Activated naive CD4-positive, alpha-beta T cell treated with anti-CD3 and anti-CD28 coated beads, Interleukin-2, amount 50 U/mL, for 72 hours (primary cell): ENCODE measurements around the gene RFX8. TPM values are rescaled to one million over a fixed set of nuclear protein-coding genes. Genes with fewer than 3 reads are reported as not detected.

Experiments
- ATAC-seq, 2 donors: fragments of 150-1000 bp; cut with Tn5 transposase; 2 replicates each; pipeline ENCODE4 v1.10.0; 2021; ENCODE audit warnings: mild to moderate bottlenecking in 2 of 2, moderate library complexity in 2 of 2
- DNase-seq, 2 donors: peaks; one replicate each; pipeline ENCODE4 v3.0.0; 2021 to 2022; ENCODE audit warnings: low spot score in 2 of 2
- H3K27ac Mint-ChIP-seq, 2 donors: one replicate each; pipeline ENCODE4 v1.8.0; 2022; ENCODE audit warnings: mild to moderate bottlenecking in 2 of 2, mixed read lengths in 2 of 2
- H3K36me3 Mint-ChIP-seq, 2 donors: one replicate each; pipeline ENCODE4 v1.8.0; 2022; ENCODE audit warnings: mixed read lengths in 2 of 2
- H3K9me3 Mint-ChIP-seq, 2 donors: one replicate each; pipeline ENCODE4 v1.8.0; 2022; ENCODE audit warnings: mixed read lengths in 2 of 2
- total RNA-seq, 2 donors: library from RNA; stranded (reverse); gene quantifications; one replicate each; pipeline ENCODE4 v1.2.3, GENCODE V29; 2022

RFX8 gene
- total RNA-seq, 2 donors from 2014 or later, result 0.76 to 1.9 TPM

DNA sequence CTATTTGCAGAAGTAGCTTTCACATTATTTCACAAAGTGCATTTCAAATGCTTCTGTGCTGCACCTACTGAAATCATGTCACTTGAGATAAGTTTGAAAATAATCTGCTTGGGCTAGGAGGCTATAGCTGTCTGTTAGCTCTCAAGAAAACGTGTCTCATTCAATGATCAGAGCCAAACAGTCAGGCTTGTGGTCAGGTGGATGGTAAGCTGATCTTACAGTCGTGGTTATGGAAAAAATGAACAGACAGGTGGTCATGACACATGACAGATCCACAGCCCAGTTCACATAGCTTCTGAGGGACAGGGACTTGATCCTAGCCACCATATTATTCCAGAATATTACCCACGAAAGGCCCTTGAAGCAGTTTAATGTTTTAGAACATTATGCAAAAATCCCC lies 26.5 kb upstream of the RFX8 start:
- DNase-seq (no peak), ATAC-seq (peak; percentile 88 to 97)
- Mint-ChIP-seq H3K36me3 (no peaks in the 10 kb centered on the region), H3K9me3 (no peaks in the 10 kb centered on the region), H3K27ac (peak overlapping the region in 1 of 2 donors; percentile 3)

DNA sequence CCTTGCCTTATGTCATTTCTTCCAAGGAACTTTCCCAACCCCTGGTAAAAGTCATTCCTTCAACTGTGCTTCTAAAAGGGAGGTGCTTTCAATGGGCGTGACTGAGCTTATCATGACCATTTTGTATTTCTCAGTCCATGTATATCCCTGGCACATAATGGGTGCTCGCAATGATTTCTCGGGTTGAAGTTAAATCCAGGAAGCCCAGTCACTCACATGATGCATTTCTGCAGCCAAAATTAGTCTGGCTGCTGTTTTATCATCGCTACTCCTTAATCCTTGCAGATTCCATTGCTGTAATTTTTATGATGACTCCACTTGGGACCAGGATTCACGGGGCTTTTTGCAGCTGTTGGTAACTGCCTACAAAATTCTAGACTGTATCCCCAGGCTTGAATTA lies 25.9 kb upstream of the RFX8 start:
- Mint-ChIP-seq H3K27ac (no peak overlapping the region), H3K36me3 (no peaks in the 10 kb centered on the region), H3K9me3 (no peaks in the 10 kb centered on the region)
- no peak for ATAC-seq
- DNase-seq, result no peak

DNA sequence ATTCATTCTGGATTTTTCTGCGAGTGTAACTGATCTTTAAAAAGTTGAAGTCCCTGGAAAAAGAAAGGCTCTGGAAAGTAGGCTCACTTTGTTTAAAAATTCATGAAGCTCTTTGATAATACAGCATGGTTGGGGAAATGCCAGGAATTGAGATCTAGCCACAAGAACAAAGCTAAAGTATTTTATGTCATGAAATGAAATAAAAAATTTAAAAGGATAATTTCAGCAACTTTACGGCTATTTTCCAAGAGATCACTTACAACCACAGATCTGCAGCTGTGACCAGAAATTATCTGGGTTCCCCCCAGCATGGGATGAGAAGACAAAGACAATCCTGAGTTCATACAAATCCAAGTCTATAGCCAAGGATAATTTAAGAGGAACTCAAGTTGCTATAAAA lies 25.3 kb upstream of the RFX8 start:
- H3K36me3 Mint-ChIP-seq, result no peaks in the 10 kb centered on the region

DNA sequence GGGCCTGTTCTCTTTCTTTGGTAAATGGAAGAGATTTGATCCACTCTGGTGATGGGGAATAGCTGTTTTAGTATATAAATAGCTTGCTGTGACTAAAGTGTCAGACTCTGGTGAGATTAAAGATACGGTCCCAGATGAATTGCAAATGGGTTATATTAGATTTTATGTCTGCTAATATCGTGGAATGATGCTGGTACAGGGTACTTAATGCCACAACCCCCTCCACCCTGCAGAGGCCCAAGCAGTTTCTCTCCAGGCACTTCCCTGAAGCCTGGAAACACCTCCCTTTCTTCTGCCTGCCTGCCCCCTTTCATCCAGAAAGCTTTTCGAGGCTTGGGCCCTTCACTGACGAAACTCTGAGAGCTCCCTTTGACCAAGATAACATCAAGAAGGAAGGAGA lies 21.4 kb upstream of the RFX8 start:
- Mint-ChIP-seq H3K27ac (no peak overlapping the region), H3K36me3 (no peaks in the 10 kb centered on the region), H3K9me3 (peaks cover 0 to under 1% of the 10 kb centered on the region in 2 donors)
- no peak for ATAC-seq
- DNase-seq, result peak in 1 of 2 donors; percentile 3

More for the DNA sequence above, 25.3 kb upstream of the RFX8 start:
- Mint-ChIP-seq H3K27ac (no peak overlapping the region), H3K9me3 (no peaks in the 10 kb centered on the region)
- no peak for ATAC-seq
- no peak for DNase-seq

DNA sequence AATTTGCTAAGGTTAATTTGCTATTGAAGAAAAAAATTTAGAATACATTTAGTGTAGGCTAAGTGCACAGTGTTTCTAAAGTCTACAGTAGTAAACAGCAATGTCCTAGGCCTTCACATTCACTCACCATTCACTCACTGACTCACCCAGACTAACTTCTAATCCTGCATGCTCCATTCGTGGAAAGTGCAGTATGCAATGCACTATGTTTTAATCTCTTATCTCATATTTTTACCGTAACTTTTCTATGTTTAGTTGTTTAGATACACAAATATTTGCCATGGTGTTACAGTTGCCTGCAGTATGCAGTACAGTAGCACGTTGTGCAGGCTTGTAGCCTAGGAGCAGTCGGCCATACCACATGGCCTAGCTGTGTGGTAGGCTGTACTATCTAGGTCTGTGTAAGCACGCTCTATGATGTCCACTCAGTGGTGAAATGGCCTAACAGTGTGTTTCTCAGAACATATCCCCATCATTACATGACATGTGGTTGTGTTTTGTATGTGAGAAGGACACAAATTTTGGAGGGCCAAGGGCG lies 18.1 kb upstream of the RFX8 start:
- no peak for ATAC-seq
- Mint-ChIP-seq H3K36me3 (peaks cover 0 to 5% of the 10 kb centered on the region in 2 donors), H3K27ac (no peak overlapping the region)

DNA sequence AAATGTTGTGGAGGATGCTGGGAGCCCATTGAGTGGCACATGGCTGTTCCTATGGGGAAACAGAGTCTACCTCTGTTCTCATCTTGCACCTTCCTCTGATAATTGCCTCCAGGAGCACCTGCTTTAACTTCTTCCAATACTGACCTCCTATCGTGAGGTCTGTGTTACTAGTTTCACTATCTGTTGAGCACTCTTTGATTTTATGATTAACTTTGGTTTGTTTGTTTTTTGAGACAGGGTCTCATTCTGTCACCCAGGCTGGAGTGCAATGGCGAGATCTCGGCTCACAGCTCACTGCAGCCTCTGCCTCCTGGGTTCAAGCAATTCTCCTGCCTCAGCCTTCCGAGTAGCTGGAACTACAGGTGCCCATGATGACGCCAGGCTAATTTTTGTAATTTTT lies 12.1 kb upstream of the RFX8 start:
- H3K27ac Mint-ChIP-seq, result no peak overlapping the region
- ATAC-seq (no peak), DNase-seq (no peak)
- peaks cover 0 to 7% of the 10 kb centered on the region in 2 donors for H3K9me3 Mint-ChIP-seq
- peaks cover 0 to 5% of the 10 kb centered on the region in 2 donors for H3K36me3 Mint-ChIP-seq

More for the DNA sequence above, 18.1 kb upstream of the RFX8 start:
- DNase-seq, result no peak
- peaks cover 0 to 7% of the 10 kb centered on the region in 2 donors for H3K9me3 Mint-ChIP-seq

DNA sequence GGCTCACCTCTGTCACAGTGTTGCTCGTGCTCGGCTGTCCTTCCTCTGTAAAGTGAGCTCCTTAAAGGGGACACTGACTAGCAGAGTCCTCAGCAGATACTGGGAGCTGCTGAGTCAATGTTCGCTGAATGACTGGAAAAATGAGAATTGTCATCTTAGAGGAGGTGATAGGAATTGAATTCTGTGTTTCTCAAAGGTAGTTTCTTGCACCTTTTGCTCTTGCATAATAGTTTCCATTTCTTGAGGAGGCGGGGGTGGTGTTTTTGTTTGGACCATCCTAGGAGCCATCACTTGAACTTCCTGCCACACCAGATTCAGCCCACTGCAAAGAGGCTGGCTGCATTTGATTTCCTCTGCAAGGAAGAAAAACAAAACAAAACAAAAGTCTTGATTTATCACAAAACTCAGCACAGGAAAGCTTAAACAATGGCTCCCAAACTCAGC lies 11.4 kb upstream of the RFX8 start:
- Mint-ChIP-seq H3K27ac (peak overlapping the region in 1 of 2 donors; percentile 57), H3K9me3 (peaks cover 0 to 7% of the 10 kb centered on the region in 2 donors), H3K36me3 (peaks cover 0 to 5% of the 10 kb centered on the region in 2 donors)
- DNase-seq, result no peak
- ATAC-seq, result peak; percentile 47 to 95

DNA sequence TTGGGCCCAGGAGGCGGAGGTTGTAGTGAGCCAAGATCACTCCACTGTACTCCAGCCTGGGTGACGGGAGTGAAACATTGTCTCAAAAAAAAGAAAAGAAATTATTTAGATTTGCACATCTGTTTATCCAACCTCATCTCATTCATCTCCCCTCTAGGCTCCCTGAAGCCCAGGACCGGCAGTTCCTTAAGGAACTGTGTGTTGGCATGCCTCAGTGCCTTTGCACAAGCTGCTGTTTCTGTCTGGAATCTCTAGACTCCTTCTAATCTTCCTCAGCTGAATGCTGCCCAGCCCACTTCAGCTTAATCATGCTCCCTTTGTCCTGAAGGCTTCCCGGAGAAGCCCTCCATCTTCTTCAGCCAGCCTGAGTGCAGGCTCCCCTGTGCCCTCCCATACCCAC lies 10.9 kb upstream of the RFX8 start:
- ATAC-seq, result no peak
- Mint-ChIP-seq H3K9me3 (peaks cover 0 to 2% of the 10 kb centered on the region in 2 donors), H3K27ac (peak overlapping the region in 1 of 2 donors; percentile 57), H3K36me3 (peaks cover 0 to 2% of the 10 kb centered on the region in 2 donors)
- DNase-seq, result no peak

DNA sequence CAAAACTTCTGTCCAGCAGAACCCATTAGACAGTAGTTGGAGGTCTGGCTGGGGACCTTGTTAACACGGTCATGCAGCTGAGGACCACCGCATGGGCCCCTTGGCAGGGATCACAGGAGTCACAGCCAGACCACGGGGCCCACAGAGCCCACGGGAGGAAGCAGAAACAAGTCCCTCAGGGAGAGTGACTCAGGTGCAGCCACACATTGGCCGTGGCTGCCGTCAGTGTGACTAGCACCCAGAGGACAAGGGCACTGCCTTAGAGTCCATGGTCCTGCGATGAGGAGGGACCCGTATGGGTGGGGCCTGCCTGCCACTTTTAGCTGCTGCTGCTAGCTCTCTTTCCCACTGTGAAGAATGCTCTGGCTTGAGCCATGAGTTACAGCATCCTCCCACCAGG lies 5.9 kb upstream of the RFX8 start:
- peak overlapping the region in 1 of 2 donors; percentile 44 for H3K27ac Mint-ChIP-seq
- DNase-seq (no peak), ATAC-seq (peak in 1 of 2 donors; percentile 44)
- H3K36me3 Mint-ChIP-seq, result no peaks in the 10 kb centered on the region
- no peaks in the 10 kb centered on the region for H3K9me3 Mint-ChIP-seq

DNA sequence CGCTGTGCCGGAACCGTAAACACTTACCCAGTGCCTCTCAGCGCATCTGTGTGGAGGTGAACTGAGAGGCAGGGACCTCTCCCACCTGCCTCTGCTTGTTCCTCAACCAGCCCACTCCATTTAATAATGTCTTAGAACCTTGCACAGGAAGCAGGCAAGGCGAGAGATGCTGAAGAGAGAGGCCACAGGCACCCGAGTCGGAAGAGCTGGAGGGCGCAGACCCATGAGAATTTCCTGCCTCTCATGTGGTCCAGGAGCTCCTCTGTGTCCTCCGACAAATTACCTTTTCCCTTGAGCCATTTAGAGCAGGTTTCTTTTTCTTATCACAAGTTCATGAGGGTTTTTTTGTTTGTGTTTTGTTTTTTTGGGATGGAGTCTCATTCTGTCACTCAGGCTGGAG lies 4.9 kb upstream of the RFX8 start:
- DNase-seq (no peak), ATAC-seq (no peak)
- Mint-ChIP-seq H3K27ac (peak overlapping the region in 1 of 2 donors; percentile 55), H3K36me3 (no peaks in the 10 kb centered on the region), H3K9me3 (no peaks in the 10 kb centered on the region)

DNA sequence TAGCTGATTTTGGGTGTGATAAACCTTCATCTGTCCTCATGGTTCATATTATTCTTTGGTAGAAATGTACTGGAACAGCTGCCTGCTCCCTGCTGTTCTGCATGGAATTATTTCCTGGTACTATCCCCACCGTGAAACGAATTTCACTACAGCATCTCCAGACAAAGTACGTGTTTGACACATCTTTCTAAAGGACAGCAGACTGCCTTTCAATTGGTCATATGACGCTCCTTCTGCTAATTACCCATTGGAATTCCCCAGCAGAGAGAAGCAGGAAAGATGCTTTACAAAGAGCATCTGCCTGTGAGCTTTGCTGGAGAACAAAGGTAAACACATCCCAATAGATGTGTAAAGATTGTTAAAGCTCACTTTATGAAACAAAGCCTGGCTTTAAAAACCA lies 4.4 kb upstream of the RFX8 start:
- DNase-seq (no peak), ATAC-seq (no peak)
- no peak overlapping the region for H3K27ac Mint-ChIP-seq
- H3K9me3 Mint-ChIP-seq, result no peaks in the 10 kb centered on the region
- H3K36me3 Mint-ChIP-seq, result no peaks in the 10 kb centered on the region

DNA sequence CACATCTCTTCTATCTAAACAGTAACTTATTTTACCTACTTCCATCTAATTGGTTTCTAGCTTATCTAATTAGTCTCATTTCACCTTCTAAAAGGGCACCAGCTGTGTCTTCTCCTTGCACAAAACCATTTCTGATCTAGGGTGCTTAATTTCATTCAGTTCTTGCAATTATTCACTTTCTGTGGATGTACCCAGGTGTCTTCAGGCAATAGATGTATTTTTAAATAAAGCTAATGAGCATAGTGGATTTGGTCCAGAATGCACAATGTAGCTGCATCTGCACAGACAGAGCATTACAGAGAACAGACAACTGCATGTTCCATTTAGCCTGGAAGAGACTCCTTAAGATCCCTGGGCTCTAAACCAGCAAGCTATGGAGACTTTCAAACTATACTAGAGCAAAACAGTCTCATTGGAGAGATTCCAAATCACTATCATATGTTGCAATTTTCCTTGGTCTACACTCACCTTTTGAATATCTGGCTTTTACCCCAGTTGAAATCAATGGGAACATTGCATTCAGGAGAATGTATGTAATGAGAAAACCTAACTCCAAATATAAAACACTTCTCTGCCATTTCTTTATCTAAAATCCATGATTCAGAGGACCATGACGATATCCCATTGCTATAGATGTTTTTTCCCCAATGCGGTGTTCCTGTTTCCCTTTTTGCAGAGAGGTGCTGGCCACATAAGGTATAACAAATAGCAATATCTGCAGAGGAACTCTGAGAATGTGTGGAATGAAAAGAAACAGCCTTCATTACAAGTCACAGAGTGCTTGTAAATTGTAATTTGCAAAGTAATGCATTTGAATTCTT lies 3.5 kb upstream of the RFX8 start:
- ATAC-seq, result no peak
- Mint-ChIP-seq H3K27ac (no peak overlapping the region), H3K9me3 (no peaks in the 10 kb centered on the region), H3K36me3 (no peaks in the 10 kb centered on the region)
- DNase-seq, result no peak

DNA sequence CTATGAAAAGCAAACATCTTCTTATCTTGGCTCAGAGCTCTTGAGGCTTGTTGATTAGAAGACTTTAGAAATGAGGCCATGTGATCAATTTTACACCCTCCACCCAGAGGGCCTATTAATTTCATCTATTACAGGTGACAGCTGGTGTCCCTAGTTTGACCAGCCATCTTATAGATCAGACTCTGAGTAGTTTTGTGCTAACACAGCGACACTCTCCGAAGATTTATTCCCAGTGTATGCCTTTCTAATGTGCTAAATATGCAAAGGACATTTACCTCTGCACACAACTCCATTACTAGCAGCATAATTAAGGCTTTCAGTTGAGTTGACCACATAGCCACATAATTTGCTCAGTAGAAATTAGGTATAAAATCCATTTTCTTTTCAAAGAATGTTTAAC lies 2.6 kb upstream of the RFX8 start:
- H3K9me3 Mint-ChIP-seq, result no peaks in the 10 kb centered on the region
- no peaks in the 10 kb centered on the region for H3K36me3 Mint-ChIP-seq
- ATAC-seq (no peak), DNase-seq (no peak)
- no peak overlapping the region for H3K27ac Mint-ChIP-seq

DNA sequence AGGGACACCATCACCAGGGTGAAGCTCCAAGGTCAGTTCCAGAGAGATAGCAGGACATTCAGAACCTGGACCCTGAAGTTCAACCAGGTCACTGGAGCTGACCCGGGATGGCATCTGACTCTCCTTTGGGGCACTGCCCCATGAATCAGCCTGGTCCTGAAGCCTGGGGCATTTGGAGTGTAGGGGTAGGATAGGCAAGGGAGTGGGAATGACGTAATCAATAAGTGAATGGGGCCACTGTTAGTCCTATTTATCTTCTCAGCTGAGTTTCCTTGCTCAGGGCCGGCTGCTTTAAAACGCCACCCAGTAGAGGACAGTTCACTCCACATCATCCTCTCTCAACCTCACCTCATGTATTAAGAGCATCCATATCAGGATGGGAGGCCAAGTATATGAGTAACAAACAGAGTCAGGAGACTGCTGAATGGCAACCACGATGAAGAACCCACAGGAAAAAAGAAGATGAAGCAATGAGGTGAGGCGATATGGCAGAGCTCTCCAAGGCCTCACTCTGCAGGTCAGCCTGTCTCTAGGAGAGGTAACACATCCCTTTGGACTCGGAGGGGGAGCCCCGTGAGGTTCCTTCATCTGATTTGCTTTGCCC lies 1.8 kb upstream of the RFX8 start:
- DNase-seq, result no peak
- ATAC-seq, result peak in 1 of 2 donors; percentile 14
- H3K36me3 Mint-ChIP-seq, result no peaks in the 10 kb centered on the region
- no peak overlapping the region for H3K27ac Mint-ChIP-seq
- H3K9me3 Mint-ChIP-seq, result no peaks in the 10 kb centered on the region

DNA sequence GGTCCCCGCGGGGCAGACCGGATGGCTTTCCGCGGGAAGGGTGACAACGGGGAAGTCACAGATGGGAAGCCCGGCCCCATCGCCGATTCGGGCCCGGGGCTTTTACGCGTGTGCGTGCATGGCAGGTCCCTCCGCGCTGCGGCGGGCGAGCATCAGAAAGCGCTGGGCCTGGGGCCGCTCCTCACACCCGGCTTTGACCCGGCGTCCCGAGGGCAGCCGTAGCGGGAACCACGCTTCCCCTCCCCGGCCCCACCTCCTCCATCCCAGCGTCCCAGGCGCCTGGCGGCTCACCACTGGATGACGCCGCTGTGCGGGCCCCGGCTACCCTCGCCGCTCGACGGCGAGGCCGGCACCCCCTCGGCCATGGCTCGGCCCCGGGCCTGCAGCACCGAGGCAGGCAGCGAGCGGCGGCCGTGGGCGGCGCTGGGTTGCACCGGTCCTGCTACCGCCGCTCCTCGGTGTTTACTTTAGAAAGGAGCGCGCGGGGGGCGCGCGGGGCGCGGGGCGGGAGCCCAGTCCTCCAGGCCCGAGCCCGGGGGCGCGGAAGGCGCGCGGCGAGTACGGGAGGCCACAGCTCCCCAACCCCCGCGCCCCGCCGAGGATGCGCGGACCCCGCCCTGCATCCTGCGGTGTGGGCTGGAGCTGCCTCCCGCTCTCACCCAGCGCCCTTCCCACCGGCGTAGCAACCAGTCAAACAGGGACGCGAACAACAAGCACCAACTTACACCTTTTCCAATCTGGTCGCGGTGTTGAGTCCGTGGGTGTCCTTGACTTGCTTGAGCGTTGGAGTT lies 806 bp downstream of the RFX8 start:
- no peaks in the 10 kb centered on the region for H3K36me3 Mint-ChIP-seq
- peak; percentile 59 to 67 for ATAC-seq
- peak; percentile 54 to 60 for DNase-seq

DNA sequence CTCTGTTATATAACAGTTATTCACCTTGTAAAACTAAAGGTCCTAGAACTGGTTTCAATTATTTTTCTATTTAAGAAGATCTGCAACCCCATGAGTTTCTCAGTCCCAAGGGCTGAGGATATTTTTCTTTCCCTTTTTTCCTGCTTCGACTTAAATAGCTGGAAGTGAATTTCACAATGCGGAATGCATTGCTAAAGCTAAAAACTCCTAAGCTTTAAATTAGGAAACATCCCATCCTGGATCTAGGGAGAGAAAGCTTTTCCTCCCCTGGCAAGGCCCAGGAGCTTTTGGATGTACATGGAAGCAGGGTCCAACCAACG lies 1.4 kb downstream of the RFX8 start:
- DNase-seq (no peak), ATAC-seq (no peak)
- Mint-ChIP-seq H3K9me3 (no peaks in the 10 kb centered on the region), H3K36me3 (no peaks in the 10 kb centered on the region), H3K27ac (peak overlapping the region; percentile 29 to 63)

More for the DNA sequence above, 806 bp downstream of the RFX8 start:
- H3K9me3 Mint-ChIP-seq, result no peaks in the 10 kb centered on the region
- peak overlapping the region; percentile 29 to 82 for H3K27ac Mint-ChIP-seq

DNA sequence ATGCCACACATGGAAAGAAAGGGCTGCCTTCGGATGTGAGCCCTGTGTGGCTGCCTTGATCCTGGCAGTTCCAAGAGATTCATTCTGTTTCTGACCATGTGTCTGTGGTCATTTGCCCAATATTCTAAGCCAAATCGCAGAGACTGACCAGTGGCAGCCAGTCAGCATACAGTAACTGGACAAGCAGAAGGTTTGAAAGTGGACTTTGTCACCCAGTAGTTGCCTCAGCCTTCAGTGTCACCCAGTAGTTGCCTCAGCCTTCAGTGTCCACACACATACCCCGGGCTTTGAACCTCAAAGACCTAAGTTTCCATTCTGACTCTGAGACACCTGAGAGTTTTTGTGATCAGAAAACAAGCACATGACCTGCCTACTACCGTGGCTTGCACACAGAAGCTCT lies 5.0 kb downstream of the RFX8 start:
- ATAC-seq, result no peak
- no peaks in the 10 kb centered on the region for H3K9me3 Mint-ChIP-seq
- no peaks in the 10 kb centered on the region for H3K36me3 Mint-ChIP-seq
- DNase-seq, result no peak
- no peak overlapping the region for H3K27ac Mint-ChIP-seq
